HG03095 (cell line): ENCODE results near the gene TRIM59.

Experiments used
- ATAC-seq: cut with Tn5 transposase; IDR thresholded peaks from one replicate; pipeline ENCODE4 v1.9.1; 2021; ENCODE audit warnings: moderate library complexity; ENCODE audit not compliant: unreplicated experiment

TRIM59 gene

GRCh38 chr3:160449636-160450598, at the start of gene TRIM59:
Gene TRIM59, minus strand, starts transcription at chr3:160449786. Its CDS starts 10,603 bp downstream, at chr3:160439183.
- peak; percentile 92 for ATAC-seq

GRCh38 chr3:160498202-160498601, 48.6 kb upstream of the TRIM59 start:
- no peak for ATAC-seq

GRCh38 chr3:160490166-160490565, 40.6 kb upstream of the TRIM59 start:
- ATAC-seq, result no peak

GRCh38 chr3:160486459-160486869, 36.9 kb upstream of the TRIM59 start:
- ATAC-seq, result no peak

GRCh38 chr3:160482796-160483195, 33.2 kb upstream of the TRIM59 start:
- no peak for ATAC-seq

GRCh38 chr3:160481856-160482255, 32.3 kb upstream of the TRIM59 start:
- no peak for ATAC-seq

- no peak for ATAC-seq
Measured at GRCh38 chr3:160480931-160481330, 31.3 kb upstream of the TRIM59 start.

GRCh38 chr3:160479376-160479775, 29.8 kb upstream of the TRIM59 start:
- ATAC-seq, result no peak

GRCh38 chr3:160478338-160478737, 28.8 kb upstream of the TRIM59 start:
- ATAC-seq, result no peak

GRCh38 chr3:160477750-160478149, 28.2 kb upstream of the TRIM59 start:
- no peak for ATAC-seq

GRCh38 chr3:160475884-160476283, 26.3 kb upstream of the TRIM59 start:
- ATAC-seq, result no peak

- no peak for ATAC-seq
Measured at GRCh38 chr3:160475153-160475552, 25.6 kb upstream of the TRIM59 start.

GRCh38 chr3:160474416-160474838, 24.8 kb upstream of the TRIM59 start:
- no peak for ATAC-seq

GRCh38 chr3:160473978-160474377, 24.4 kb upstream of the TRIM59 start:
- no peak for ATAC-seq

- ATAC-seq, result no peak
Measured at GRCh38 chr3:160473221-160473620, 23.6 kb upstream of the TRIM59 start.

- peak; percentile 52 for ATAC-seq
Measured at GRCh38 chr3:160472344-160472743, 22.8 kb upstream of the TRIM59 start.

GRCh38 chr3:160471892-160472291, 22.3 kb upstream of the TRIM59 start:
- no peak for ATAC-seq

GRCh38 chr3:160470181-160470580, 20.6 kb upstream of the TRIM59 start:
- no peak for ATAC-seq

GRCh38 chr3:160464971-160465370, 15.4 kb upstream of the TRIM59 start:
- ATAC-seq, result no peak

GRCh38 chr3:160464321-160464720, 14.7 kb upstream of the TRIM59 start:
- no peak for ATAC-seq

- ATAC-seq, result no peak
Measured at GRCh38 chr3:160460033-160460432, 10.4 kb upstream of the TRIM59 start.

GRCh38 chr3:160459450-160459970, 9.9 kb upstream of the TRIM59 start:
- ATAC-seq, result no peak
